IMR-90 (cell line): Measurements from ENCODE around the gene SMIM41. TPM values are rescaled to one million over a fixed set of nuclear protein-coding genes. Genes with fewer than 3 reads are reported as not detected.

Experiments
- ATAC-seq: fragments of 200-7000 bp; cut with Tn5 transposase; 2 replicates; pipeline ENCODE4 v1.9.1; 2020; ENCODE audit warnings: low read depth, mild to moderate bottlenecking, moderate library complexity
- BruUV-seq: library from RNA; stranded (reverse); fragments of 400-500 nt; replicated peaks from 2 replicates; lab custom pipeline; 2021; lab: Mats Ljungman, UMichigan
- CTCF ChIA-PET: fragments of 300-600 bp; formaldehyde crosslinking; extraction: SDS; loops from one replicate; lab custom pipeline; 2021; ENCODE audit warnings: antibody characterized with exemption; lab: Yijun Ruan, JAX
- POLR2A ChIA-PET: fragments of 300-600 bp; sonication (Branson Sonifier 250); formaldehyde crosslinking; loops from one replicate; lab custom pipeline; 2022; ENCODE audit warnings: antibody characterized with exemption; ENCODE audit not compliant: unreplicated experiment; lab: Charles Lee
- DNase-seq: peaks from one replicate; pipeline ENCODE4 v3.0.0; 2013
- H2AFZ ChIP-seq: replicated peaks from 2 replicates; pipeline ENCODE3; 2013; ENCODE audit warnings: low read length, mild to moderate bottlenecking; ENCODE audit not compliant: poor library complexity
- H2AK5ac ChIP-seq: 2 replicates; pipeline ENCODE4 v1.6.1; 2013; ENCODE audit warnings: low read depth, low read length, inconsistent platforms
- H2AK9ac ChIP-seq: replicated peaks from 2 replicates; pipeline ENCODE3; 2013; ENCODE audit warnings: mild to moderate bottlenecking, low read depth, low read length, moderate library complexity; ENCODE audit not compliant: poor library complexity
- H2BK120ac ChIP-seq: 2 replicates; pipeline ENCODE4 v1.6.1; 2013; ENCODE audit warnings: low read depth, low read length, inconsistent platforms
- H2BK15ac ChIP-seq: 3 replicates; pipeline ENCODE4 v1.6.1; 2013; ENCODE audit warnings: low read depth, low read length, inconsistent platforms
- H2BK20ac ChIP-seq: 2 replicates; pipeline ENCODE4 v1.6.1; 2013; ENCODE audit warnings: low read depth, mild to moderate bottlenecking, inconsistent platforms, low read length, moderate library complexity
- H2BK5ac ChIP-seq: 2 replicates; pipeline ENCODE4 v1.6.1; 2013; ENCODE audit warnings: mild to moderate bottlenecking, low read depth, low read length, inconsistent platforms; ENCODE audit not compliant: poor library complexity, severe bottlenecking
- H3K14ac ChIP-seq: replicated peaks from 2 replicates; pipeline ENCODE4 v1.6.1; 2013; ENCODE audit warnings: low read depth, low read length, inconsistent platforms
- H3K18ac ChIP-seq: 2 replicates; pipeline ENCODE4 v1.6.1; 2013; ENCODE audit warnings: low read depth, low read length, control low read depth
- H3K23ac ChIP-seq: 2 replicates; pipeline ENCODE4 v1.6.1; 2013; ENCODE audit warnings: low read depth, low read length, inconsistent platforms
- H3K27ac ChIP-seq: 2 replicates; pipeline ENCODE4 v1.5.1; 2013; ENCODE audit warnings: mild to moderate bottlenecking, control low read depth, low read length; ENCODE audit not compliant: insufficient read depth
- H3K27me3 ChIP-seq: 2 replicates; pipeline ENCODE4 v1.6.1; 2013; ENCODE audit warnings: low read length; ENCODE audit not compliant: control insufficient read depth, insufficient read depth
- H3K36me3 ChIP-seq: 2 replicates; pipeline ENCODE4 v1.6.1; 2013; ENCODE audit warnings: low read length, mixed read lengths; ENCODE audit not compliant: control insufficient read depth, insufficient read depth
- H3K4ac ChIP-seq: 2 replicates; pipeline ENCODE4 v1.6.1; 2013; ENCODE audit warnings: low read depth, low read length, inconsistent platforms
- H3K4me1 ChIP-seq: 2 replicates; pipeline ENCODE4 v1.6.1; 2013; ENCODE audit warnings: low read length, mixed read lengths; ENCODE audit not compliant: control insufficient read depth, insufficient read depth
- H3K4me2 ChIP-seq: 2 replicates; pipeline ENCODE4 v1.6.1; 2013; ENCODE audit warnings: low read depth, mild to moderate bottlenecking, control low read depth, low read length, moderate library complexity
- H3K4me3 ChIP-seq: 2 replicates; pipeline ENCODE4 v1.5.1; 2013; ENCODE audit warnings: low read depth, mild to moderate bottlenecking, control low read depth, low read length, moderate library complexity; ENCODE audit not compliant: insufficient read depth
- H3K56ac ChIP-seq: 2 replicates; pipeline ENCODE4 v1.6.1; 2013; ENCODE audit warnings: low read length, inconsistent platforms; ENCODE audit not compliant: insufficient read depth; ENCODE audit errors: extremely low read depth
- H3K79me1 ChIP-seq, 2 experiments: 2 replicates each; pipeline ENCODE4 v1.6.1; 2013; ENCODE audit warnings: low read length in 2 of 2, inconsistent platforms in 1 of 2, low read depth in 1 of 2
- H3K9ac ChIP-seq: 2 replicates; pipeline ENCODE4 v1.6.1; 2013; ENCODE audit warnings: low read depth, low read length, control low read depth
- H3K9me1 ChIP-seq: 2 replicates; pipeline ENCODE4 v1.6.1; 2013; ENCODE audit warnings: low read length, inconsistent platforms; ENCODE audit not compliant: insufficient read depth
- H3K9me3 ChIP-seq: 2 replicates; pipeline ENCODE4 v1.6.1; 2013; ENCODE audit warnings: low read length; ENCODE audit not compliant: control insufficient read depth, insufficient read depth
- H4K20me1 ChIP-seq: 2 replicates; pipeline ENCODE4 v1.6.1; 2013; ENCODE audit warnings: low read length, inconsistent platforms; ENCODE audit not compliant: insufficient read depth
- H4K5ac ChIP-seq: 2 replicates; pipeline ENCODE4 v1.6.1; 2013; ENCODE audit warnings: mild to moderate bottlenecking, low read depth, low read length, control low read depth
- H4K8ac ChIP-seq, 2 experiments: 2 replicates each; pipeline ENCODE4 v1.6.1; 2013; ENCODE audit warnings: low read depth in 2 of 2, low read length in 2 of 2, control low read depth in 1 of 2, inconsistent platforms in 1 of 2
- H4K91ac ChIP-seq: 2 replicates; pipeline ENCODE4 v1.6.1; 2013; ENCODE audit warnings: low read depth, low read length, inconsistent platforms; ENCODE audit not compliant: insufficient read depth
- CHD1 ChIP-seq: IDR thresholded peaks from 2 replicates; pipeline ENCODE4 v1.6.1; 2012; ENCODE audit warnings: low read depth, low read length, improper control_type of control experiment
- CTCF ChIP-seq: conservative IDR thresholded peaks from 2 replicates; pipeline ENCODE4 v1.5.1; 2012; ENCODE audit warnings: mild to moderate bottlenecking, low read depth, low read length, improper control_type of control experiment
- MAFK ChIP-seq: IDR thresholded peaks from 2 replicates; pipeline ENCODE4 v1.6.1; 2012; ENCODE audit warnings: low read depth, low read length, improper control_type of control experiment
- MAZ ChIP-seq: IDR thresholded peaks from 2 replicates; pipeline ENCODE4 v1.6.1; 2012; ENCODE audit warnings: low read depth, mild to moderate bottlenecking, low read length, improper control_type of control experiment, moderate library complexity, borderline replicate concordance
- MXI1 ChIP-seq: IDR thresholded peaks from 2 replicates; pipeline ENCODE4 v1.6.1; 2012; ENCODE audit warnings: low read depth, mild to moderate bottlenecking, low read length, moderate library complexity, borderline replicate concordance
- POLR2A ChIP-seq: IDR thresholded peaks from 2 replicates; pipeline ENCODE4 v1.6.1; 2012; ENCODE audit warnings: mild to moderate bottlenecking, low read depth, low read length
- RAD21 ChIP-seq: IDR thresholded peaks from 2 replicates; pipeline ENCODE4 v1.6.1; 2012; ENCODE audit warnings: low read length, improper control_type of control experiment
- RCOR1 ChIP-seq: IDR thresholded peaks from 2 replicates; pipeline ENCODE4 v1.6.1; 2012; ENCODE audit warnings: mild to moderate bottlenecking, low read length, improper control_type of control experiment; ENCODE audit not compliant: insufficient replicate concordance
- SMC3 ChIP-seq: fragments of 150-350 bp; IDR thresholded peaks from 2 replicates; pipeline ENCODE4 v1.6.1; 2016; ENCODE audit warnings: low read depth, mild to moderate bottlenecking, antibody characterized with exemption, low read length, moderate library complexity
- USF2 ChIP-seq: fragments of 150-350 bp; IDR thresholded peaks from 2 replicates; pipeline ENCODE4 v1.6.1; 2017; ENCODE audit warnings: mild to moderate bottlenecking, antibody characterized with exemption, low read length, low read depth
- WGBS, 2 experiments: methylation state at CpG; one replicate each; pipeline versions ENCODE4 v1.1.5 to v1.1.7; 2013; ENCODE audit warnings: missing lambda C conversion rate in 2 of 2; ENCODE audit not compliant: insufficient read length in 1 of 2; ENCODE audit errors: extremely low coverage in 2 of 2; 5-methylcytosine and 5-hydroxymethylcytosine counted together
- dilution Hi-C: fragments of 300-500 bp; cut with HindIII; formaldehyde crosslinking; loops from one replicate; pipeline ENCODE4 v1.14.3; 2018; ENCODE audit warnings: low sequenced_read_pairs; ENCODE audit not compliant: unreplicated experiment
- in situ Hi-C: fragments of 300-500 bp; cut with MboI; formaldehyde crosslinking; loops from 3 replicates; pipeline ENCODE4 v1.14.3; 2019; ENCODE audit warnings: low sequenced_read_pairs, inconsistent platforms, mixed read lengths
- intact Hi-C: fragments of 100-400 bp; cut with micrococcal nuclease; formaldehyde crosslinking; loops from 2 replicates; pipeline ENCODE4 v1.10.0; 2022
- polyA plus RNA-seq, 3 experiments: library from polyadenylated mRNA; depleted of rRNA; stranded (reverse); fragments of >200 nt; gene quantifications; 2 replicates each; pipeline ENCODE4 v1.2.3, GENCODE V29; 2012; ENCODE audit warnings: low replicate concordance in 1 of 3
- total RNA-seq: library from RNA; depleted of rRNA; stranded (reverse); fragments of >200 nt; gene quantifications from 2 replicates; pipeline ENCODE4 v1.2.3, GENCODE V29; 2012

The SMIM41 gene
- total and polyA plus RNA-seq, 2 of the 4 experiments (the other 2 are of a cell fraction), result not detected

- Histone ChIP-seq H3K4me1 (peaks cover 18% of the 10 kb centered on the region), H3K23ac (no peak overlapping the region), H2AK5ac (no peak overlapping the region), H3K79me1 (peaks cover 0 to 64% of the 10 kb centered on the region in 2 experiments; a peak in 2 of 4 replicates), H3K27me3 (no peaks in the 10 kb centered on the region), H4K5ac (no peak overlapping the region), H3K14ac (no peak overlapping the region), H2BK120ac (no peak overlapping the region), H3K56ac (no peak overlapping the region), H3K4ac (no peak overlapping the region), H2AK9ac (no peak overlapping the region), H4K8ac (no peak overlapping the region), H3K27ac (0 out of 2 replicates have a peak overlapping the region, but pooled peaks have one; percentile 8), H2AFZ (no peak overlapping the region), H3K9ac (peak overlapping the region; percentile 89), H4K91ac (no peak overlapping the region), H2BK15ac (no peak overlapping the region), H3K9me1 (peaks cover 14% of the 10 kb centered on the region; the same call in 1 of the 2 replicates), H3K36me3 (peaks cover 38% of the 10 kb centered on the region), H3K4me2 (peak overlapping the region; percentile 82), H3K4me3 (peak overlapping the region; percentile 8), H3K9me3 (no peaks in the 10 kb centered on the region), H3K18ac (no peak overlapping the region), H2BK5ac (no peak overlapping the region), H2BK20ac (no peak overlapping the region), H4K20me1 (peaks cover 46% of the 10 kb centered on the region)
- POLR2A ChIA-PET, result no interaction called here
- ATAC-seq (no peak), DNase-seq (peak; percentile 64)
- CTCF ChIA-PET, result no interaction called here
- BruUV-seq, result no TSS peak
- in situ Hi-C loops, result no loop called here
- 79% methylated on average over 2 of the region's 9 CpGs; no CpG with 5 or more reads in 1 of the 2 experiments for WGBS, 2 experiments
- dilution Hi-C loops, result no loop called here
- intact Hi-C loops, result no loop called here
- no peak for TF ChIP-seq CTCF
- TF ChIP-seq MXI1, result no peak
- no peak for TF ChIP-seq RAD21
- TF ChIP-seq MAZ, result peak; percentile 93
- no peak for TF ChIP-seq SMC3
- peak; percentile 77 for TF ChIP-seq POLR2A
- TF ChIP-seq RCOR1, result no peak
- no peak for TF ChIP-seq USF2
- TF ChIP-seq MAFK, result 0 out of 2 replicates have a peak, but pooled peaks have one; percentile 38
- no peak; the same call in 1 of the 2 replicates for TF ChIP-seq CHD1
Measured at GRCh38 chr12:52053536-52054209, 25.8 kb upstream of the SMIM41 start.
